ENCODE data around the gene TTI1.

TTI1 gene

DNA sequence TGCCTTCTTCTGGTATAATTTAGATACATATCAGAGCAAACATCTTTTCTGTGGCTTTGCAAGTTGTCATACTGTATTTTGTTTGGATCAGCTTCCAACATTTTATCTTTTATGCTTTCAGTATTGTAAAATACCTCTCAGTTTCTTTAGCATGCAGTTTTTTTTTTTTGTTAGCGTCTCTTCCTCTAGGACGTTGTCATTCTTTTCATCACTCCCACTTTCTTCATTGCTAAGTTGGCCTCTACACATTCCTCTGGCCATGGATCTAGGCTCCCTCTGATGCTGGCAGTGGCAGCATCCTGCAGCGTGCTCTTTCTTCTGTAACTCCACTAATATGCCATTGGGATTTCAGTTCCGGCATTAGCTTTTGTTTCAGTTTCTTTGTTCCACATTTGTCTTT lies 22.0 kb upstream of the TTI1 start:
- no peak for DNase-seq (ENCODE audit: low read depth, low spot score)

DNA sequence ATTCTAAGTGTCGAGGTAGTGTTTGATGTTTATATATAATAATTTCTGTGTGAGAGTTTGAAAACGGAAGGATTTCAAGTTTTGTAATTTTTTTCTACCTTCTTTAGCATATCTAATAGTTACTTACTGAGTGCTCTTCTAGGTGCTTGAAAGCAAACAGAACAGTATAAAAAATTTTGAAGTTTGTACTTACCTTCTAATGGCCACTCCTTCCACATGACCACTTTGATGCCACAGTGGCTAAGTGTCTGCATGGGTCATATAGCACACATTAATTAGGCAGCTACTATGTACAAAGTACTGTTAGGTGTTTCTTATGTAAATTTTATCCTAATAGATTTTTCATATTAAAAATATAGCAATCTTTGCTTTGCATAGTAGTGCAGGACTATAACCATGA lies 21.4 kb upstream of the TTI1 start:
- no peak for DNase-seq (ENCODE audit: low read depth, low spot score)

- no peak for DNase-seq (ENCODE audit: low read depth, low spot score)
Observed at GRCh38 chr20:38052870-38053269, 19.6 kb upstream of the TTI1 start.

DNA sequence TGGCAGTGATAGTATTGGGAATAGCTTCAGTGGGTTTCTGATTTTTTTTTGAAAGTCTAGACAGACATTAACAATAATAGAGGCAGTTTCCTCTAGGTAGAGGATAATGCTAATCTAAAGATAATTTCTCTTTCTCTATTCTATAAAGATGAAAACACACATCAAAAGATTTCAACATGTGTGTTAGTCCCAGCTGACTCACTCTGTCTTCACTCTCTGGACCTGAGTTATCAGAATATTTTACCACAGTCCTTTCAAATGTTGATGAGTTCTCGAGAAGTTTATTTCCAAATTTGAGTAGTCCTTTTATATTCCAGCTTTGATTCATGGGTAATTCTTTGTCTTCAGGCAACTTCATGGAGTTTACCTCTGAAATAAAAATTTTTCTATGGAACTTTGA lies 17.4 kb upstream of the TTI1 start:
- no peak for DNase-seq (ENCODE audit: low read depth, low spot score)

GRCh38 chr20:38049800-38050199 lies 16.5 kb upstream of the TTI1 start:
- no peak for DNase-seq (ENCODE audit: low read depth, low spot score)

DNA sequence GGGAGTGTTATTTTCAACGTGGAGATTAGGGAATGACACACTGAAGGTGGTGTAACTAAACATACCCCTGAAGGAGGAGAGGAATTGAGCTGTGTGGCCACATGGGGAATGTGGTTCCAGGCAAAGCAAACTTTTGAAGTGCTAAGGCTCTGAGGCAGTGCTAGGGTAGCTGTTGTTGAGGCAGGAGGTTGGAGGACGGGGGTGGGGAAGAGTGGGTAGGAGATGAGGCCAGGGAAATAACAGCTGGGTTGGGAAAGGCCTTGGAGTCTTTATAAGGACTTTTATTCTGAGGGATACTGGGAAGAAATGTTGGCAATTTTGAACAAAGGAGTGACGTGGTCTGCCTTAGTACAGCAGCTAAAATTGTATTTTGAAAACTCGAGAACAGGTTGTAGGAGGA lies 13.3 kb upstream of the TTI1 start:
- DNase-seq (ENCODE audit: low read depth, low spot score), result no peak

DNA sequence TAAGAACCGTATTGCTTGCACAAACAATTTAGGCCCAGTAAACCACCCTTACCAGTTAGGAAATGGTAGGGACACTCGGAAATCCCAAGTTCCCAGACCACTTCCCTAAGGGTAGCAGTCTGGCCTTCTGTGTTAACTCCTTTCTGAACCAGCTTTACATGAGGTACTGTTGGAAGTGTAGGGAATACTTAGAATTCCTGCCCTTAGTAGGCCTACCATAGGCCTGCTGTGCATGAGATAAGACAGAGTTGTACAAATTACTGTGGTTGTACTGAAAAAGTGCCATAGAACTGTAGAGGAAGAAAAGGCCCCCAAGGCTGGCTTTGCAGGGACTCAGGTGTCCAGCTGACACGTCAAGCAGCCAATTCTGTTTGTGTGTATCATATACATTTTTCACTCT lies 11.4 kb upstream of the TTI1 start:
- no peak for DNase-seq (ENCODE audit: low read depth, low spot score)

DNA sequence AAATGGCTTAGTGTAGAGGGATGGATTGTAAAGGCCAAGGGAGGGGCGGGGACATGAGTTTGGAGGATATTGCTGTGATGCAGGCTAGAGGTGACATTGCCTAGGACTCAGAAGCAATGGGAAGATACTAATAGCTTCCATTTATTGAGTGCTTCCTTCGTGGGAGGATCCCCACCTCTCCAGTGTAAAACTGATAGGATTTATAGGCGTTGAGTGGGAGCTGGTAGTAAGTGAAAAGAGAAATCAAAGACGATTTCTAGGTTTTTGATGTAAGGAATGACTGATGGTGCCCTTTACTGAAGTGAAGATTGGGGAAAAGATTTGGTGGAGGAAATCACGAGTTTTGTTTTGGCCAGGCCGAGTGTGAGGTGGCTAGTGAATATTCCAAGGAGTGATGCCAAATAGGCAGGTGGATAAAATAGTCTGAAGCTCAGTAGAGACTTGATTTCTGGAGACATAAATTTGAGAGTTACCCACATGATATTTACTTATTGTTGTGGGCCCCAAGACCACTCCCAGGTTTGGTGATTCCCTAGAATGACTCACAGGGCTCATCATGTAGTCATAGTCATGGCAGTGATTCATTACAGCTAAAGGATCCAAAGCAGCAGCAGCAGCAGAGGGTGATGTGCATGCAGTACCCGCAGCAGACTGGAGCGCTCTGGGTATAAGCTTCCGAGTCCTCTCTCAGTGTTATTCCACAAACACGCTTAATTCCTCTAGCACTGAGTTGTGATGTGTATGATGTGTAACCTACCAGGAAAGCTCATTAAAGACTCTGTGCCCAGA lies 10.4 kb upstream of the TTI1 start:
- DNase-seq (ENCODE audit: low read depth, low spot score), result no peak

DNA sequence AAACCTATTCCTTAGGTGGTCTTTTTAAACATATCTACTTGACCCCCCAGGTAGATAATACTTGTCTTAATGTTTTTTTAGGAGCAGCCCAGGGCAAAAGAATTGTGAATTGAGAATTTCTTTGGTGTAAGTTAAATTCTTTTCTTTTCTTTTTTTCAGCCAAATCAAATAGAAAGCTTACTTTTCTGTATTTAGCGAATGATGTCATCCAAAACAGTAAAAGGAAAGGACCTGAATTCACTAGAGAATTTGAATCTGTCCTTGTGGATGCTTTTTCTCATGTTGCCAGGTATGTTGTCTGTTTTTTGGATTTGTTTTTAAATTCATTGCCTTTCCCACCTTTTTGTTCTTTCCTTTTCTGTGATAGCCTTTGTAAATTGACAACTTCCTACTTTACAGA lies 7.0 kb upstream of the TTI1 start:
- DNase-seq (ENCODE audit: low read depth, low spot score), result no peak

DNA sequence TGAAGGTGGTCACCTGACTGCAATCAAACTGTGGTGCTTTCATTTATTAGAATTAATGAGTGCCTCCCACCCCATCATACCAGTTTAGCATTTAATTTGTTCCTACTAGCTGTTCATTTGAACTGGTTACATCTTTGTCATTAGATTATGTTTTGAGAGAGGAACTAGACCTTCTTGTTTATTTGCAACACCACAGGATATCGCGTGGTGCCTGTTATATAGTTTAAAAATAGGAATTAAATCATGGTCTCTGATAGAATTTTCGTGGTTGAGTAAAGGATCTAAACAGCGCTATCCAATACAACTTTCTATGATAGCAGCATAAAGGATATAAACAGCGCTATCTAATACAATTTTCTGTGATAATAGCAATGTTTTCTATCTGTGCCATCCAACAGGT lies 3.1 kb upstream of the TTI1 start:
- DNase-seq (ENCODE audit: low read depth, low spot score), result no peak

- no peak for DNase-seq (ENCODE audit: low read depth, low spot score)
Observed at GRCh38 chr20:38034961-38035360, 1.7 kb upstream of the TTI1 start.

DNA sequence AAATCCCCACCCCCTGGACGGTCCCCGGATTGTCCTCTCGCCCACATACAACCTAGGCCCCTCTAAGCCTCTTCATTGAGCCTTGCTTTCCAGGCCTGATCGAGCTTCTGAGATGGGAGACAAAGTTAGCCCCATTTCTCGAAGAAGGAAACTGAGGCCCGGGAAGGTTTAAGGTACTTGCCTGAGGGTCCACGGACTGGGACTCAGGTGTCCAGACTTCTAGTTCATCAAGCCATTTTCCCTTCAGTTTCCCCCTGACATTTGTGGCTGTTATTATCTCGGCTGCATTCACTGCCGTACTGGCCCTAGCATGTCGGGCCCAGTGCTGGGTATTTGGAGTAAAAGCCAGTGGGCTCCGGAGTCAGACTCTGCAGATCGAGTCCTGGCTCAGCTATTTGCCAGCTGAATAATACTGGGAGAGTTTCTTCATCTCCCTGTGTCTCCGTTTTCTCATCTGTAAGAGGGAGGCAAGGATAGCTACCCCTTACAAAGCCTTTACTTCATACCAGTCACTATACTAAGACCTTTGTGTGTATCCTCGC lies 923 bp upstream of the TTI1 start:
- no peak for DNase-seq (ENCODE audit: low read depth, low spot score)

- no peak for DNase-seq (ENCODE audit: low read depth, low spot score)
Observed at GRCh38 chr20:38032585-38033329, 499 bp downstream of the TTI1 start.

- no peak for DNase-seq (ENCODE audit: low read depth, low spot score)
Observed at GRCh38 chr20:38031957-38032356, 1.3 kb downstream of the TTI1 start.

DNA sequence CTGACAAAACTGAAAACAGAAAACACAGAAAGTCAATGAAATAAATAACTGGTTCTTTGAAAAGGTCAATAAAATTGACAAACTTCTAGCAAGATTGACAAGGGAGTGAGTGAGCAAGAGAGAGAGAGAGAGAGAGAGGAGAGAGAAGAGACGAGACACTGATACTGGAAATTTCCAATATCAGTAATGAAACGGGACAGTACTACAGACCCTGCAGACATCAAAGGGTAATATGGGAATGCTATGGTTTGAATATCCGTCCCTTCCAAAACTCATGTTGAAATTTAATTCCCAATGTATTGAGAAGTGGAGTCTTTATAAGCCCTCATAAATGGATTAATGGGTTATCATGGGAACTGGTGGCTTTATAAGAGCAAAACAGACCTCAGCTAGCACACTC lies 3.8 kb downstream of the TTI1 start:
- no peak for DNase-seq (ENCODE audit: low read depth, low spot score)

GRCh38 chr20:38024496-38024895 lies 8.8 kb downstream of the TTI1 start:
- DNase-seq (ENCODE audit: low read depth, low spot score), result no peak

DNA sequence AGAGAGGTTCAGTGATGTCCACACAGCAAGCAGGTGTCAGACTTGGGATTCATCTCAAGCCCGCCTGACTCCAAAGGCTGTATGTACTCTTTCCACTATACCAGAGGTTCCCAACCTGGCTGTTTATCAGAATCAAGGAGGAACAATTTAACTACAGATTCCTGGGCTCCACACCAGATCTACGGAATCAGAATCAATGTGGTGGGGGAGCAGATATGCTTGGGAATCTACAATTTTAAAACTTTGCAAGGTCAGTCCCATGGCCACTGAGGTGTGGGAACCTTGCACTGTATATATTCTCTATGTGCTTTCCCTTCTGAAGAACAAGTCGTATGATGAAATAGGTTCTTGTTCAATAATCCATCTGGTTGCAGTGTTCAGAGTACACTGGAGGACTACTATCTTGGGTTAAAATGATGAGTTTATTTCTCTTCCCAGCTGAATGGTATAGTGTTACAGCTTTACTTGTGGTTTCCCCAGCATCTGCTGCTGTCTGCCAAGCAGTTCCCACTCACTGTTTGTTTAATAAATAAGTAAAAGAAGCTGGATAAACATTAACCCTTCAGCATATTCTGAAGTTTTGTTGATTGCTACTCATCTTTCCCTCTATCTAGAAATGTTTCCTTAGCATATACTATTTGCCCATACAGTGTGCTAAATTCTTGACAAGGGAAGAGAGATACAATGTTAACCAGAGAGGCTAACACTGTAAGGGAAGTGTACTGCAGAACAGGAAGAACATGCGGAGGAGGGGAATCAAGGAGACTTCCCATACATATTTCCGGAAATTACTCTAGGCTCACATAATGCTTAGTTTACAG lies 9.9 kb downstream of the TTI1 start:
- no peak for DNase-seq (ENCODE audit: low read depth, low spot score)

GRCh38 chr20:38021087-38021772 lies 12.0 kb downstream of the TTI1 start:
- no peak for DNase-seq (ENCODE audit: low read depth, low spot score)

DNA sequence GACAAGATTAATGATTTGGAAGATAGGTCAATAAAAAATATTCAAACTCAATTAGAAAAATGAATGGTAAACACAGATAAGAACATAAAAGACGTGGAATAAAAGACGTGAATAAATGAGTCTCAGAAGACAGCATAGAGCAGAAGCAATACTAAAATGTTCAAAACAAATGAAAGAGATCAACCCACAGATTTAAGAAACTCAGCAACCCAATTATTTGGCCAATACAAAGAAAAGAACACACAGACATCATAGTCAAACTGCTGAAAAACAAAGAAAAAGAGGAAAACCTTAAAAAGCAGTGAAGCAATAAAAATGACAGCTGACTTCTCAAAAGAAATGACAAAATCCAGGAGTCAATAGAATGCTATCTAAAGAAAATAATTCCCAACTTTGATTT lies 14.9 kb downstream of the TTI1 start:
- no peak for DNase-seq (ENCODE audit: low read depth, low spot score)

- no peak for DNase-seq (ENCODE audit: low read depth, low spot score)
Observed at GRCh38 chr20:38017959-38018358, 15.3 kb downstream of the TTI1 start.

DNA sequence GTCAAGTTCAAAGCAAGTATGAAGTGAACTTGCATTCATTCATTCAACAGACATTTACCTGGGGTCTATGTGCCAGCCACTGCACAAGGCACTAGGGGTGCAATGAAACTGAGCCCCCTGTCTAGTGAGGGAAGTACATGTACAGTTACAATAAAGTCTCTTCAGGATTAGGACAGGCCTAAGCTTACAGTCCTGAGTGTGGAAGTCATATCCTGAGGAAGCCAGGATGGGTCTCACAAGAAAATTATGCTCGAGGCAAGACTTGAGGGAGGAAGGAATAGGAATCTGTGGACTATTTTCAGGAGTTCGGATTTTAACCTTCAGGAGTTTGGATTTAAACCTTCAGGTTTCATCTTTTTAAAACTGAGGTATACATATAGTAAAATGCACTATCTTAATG lies 19.4 kb downstream of the TTI1 start:
- no peak for DNase-seq (ENCODE audit: low read depth, low spot score)

DNA sequence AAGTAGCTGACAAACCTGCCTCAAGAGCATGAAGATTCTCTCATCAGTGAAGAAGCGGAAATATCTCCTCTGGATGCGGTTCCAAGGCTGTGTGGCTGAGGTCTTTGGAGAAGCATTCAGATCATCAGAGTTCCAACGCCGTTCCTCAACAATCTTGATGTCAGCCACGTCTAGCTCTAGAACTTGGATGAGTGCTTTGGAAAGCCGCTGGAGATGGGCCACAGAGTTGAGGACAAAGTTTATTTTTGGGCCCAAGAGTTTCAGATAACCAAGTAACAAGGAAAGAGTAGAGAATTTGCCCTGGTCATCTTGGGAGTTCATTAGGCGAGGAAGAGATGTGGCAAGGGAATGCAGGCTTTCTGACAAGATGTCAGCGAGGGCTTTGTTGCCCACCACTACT lies 20.9 kb downstream of the TTI1 start:
- DNase-seq (ENCODE audit: low read depth, low spot score), result no peak
